ENCODE measurements around the gene MAP2.
"Not testable (repeated sequence)": the region's sequence is repeated elsewhere in the genome, so short reads cannot be mapped to it uniquely, and the experiment has no call there.

Gene MAP2

GRCh38 chr2:209476367-209477208 lies 52.7 kb downstream of the MAP2 start:
- no peak for DNase-seq (ENCODE audit: low read depth)

GRCh38 chr2:209492296-209492695 lies 68.4 kb downstream of the MAP2 start:
- not testable (repeated sequence) for DNase-seq (ENCODE audit: low read depth)

GRCh38 chr2:209495068-209495620 lies 71.3 kb downstream of the MAP2 start:
- DNase-seq (ENCODE audit: low read depth) = not testable (repeated sequence)

GRCh38 chr2:209495855-209496585 lies 72.2 kb downstream of the MAP2 start:
- DNase-seq (ENCODE audit: low read depth) = peak; percentile 89

- DNase-seq (ENCODE audit: low read depth) = peak; percentile 68
These were observed 72.7 kb downstream of the MAP2 start for GRCh38 chr2:209496586-209496982.

- DNase-seq (ENCODE audit: low read depth) = no peak
These were observed 74.8 kb downstream of the MAP2 start for GRCh38 chr2:209498614-209499013.

GRCh38 chr2:209499069-209499468 lies 75.2 kb downstream of the MAP2 start:
- peak; percentile 11 for DNase-seq (ENCODE audit: low read depth)

GRCh38 chr2:209501579-209501978 lies 77.7 kb downstream of the MAP2 start:
- DNase-seq (ENCODE audit: low read depth) = no peak

GRCh38 chr2:209505410-209505809 lies 81.6 kb downstream of the MAP2 start:
- DNase-seq (ENCODE audit: low read depth) = no peak

GRCh38 chr2:209508255-209508654 lies 84.4 kb downstream of the MAP2 start:
- DNase-seq (ENCODE audit: low read depth) = no peak

- no peak for DNase-seq (ENCODE audit: low read depth)
These were observed 87.8 kb downstream of the MAP2 start for GRCh38 chr2:209511637-209512036.

- peak; percentile 18 for DNase-seq (ENCODE audit: low read depth)
These were observed 89.1 kb downstream of the MAP2 start for GRCh38 chr2:209512971-209513370.

GRCh38 chr2:209517436-209517835 lies 93.6 kb downstream of the MAP2 start:
- DNase-seq (ENCODE audit: low read depth) = no peak

- DNase-seq (ENCODE audit: low read depth) = no peak
These were observed 95.4 kb downstream of the MAP2 start for GRCh38 chr2:209519271-209519670.

GRCh38 chr2:209519906-209520305 lies 96.1 kb downstream of the MAP2 start:
- DNase-seq (ENCODE audit: low read depth) = no peak

- DNase-seq (ENCODE audit: low read depth) = no peak
These were observed 99.3 kb downstream of the MAP2 start for GRCh38 chr2:209523041-209523740.

GRCh38 chr2:209523867-209524266 lies 100.0 kb downstream of the MAP2 start:
- DNase-seq (ENCODE audit: low read depth) = peak; percentile 26

GRCh38 chr2:209525331-209525730 lies 101.5 kb downstream of the MAP2 start:
- DNase-seq (ENCODE audit: low read depth) = no peak

- peak; percentile 76 for DNase-seq (ENCODE audit: low read depth)
These were observed 102.0 kb downstream of the MAP2 start for GRCh38 chr2:209525834-209526281.

GRCh38 chr2:209526561-209526960 lies 102.7 kb downstream of the MAP2 start:
- DNase-seq (ENCODE audit: low read depth) = no peak

- DNase-seq (ENCODE audit: low read depth) = no peak
These were observed 105.7 kb downstream of the MAP2 start for GRCh38 chr2:209529579-209529978.

GRCh38 chr2:209532321-209532720 lies 108.5 kb downstream of the MAP2 start:
- DNase-seq (ENCODE audit: low read depth) = no peak

Data from fibroblast of gingiva (primary cell).